K562 (cell line): ENCODE measurements around the gene RPS27. TPM values are rescaled to one million over a fixed set of nuclear protein-coding genes. Genes with fewer than 3 reads are reported as not detected.
A peak's percentile ranks its signal among the peaks of the same experiment; 100 is the strongest.

Experiments
- CEBPZ ChIP-seq: fragments of 150-350 bp; IDR thresholded peaks from 2 replicates; pipeline ENCODE4 v1.6.1; 2014; ENCODE audit warnings: low read depth, mild to moderate bottlenecking, low read length, borderline replicate concordance
- CXXC5 ChIP-seq: fragments of 250-450 bp; sonication (Bioruptor Pico); IDR thresholded peaks from 2 replicates; pipeline ENCODE4 v1.8.0; 2022; ENCODE audit warnings: inconsistent platforms, mild to moderate bottlenecking, moderate library complexity
- ETV5 ChIP-seq: sonication (generic); formaldehyde crosslinking; IDR thresholded peaks from 2 replicates; pipeline ENCODE4 v1.4.0; 2020; ENCODE audit warnings: low read depth, mild to moderate bottlenecking, missing genetic modification reagents
- MAFF ChIP-seq: IDR thresholded peaks from 2 replicates; pipeline ENCODE4 v1.6.1; 2012; ENCODE audit warnings: low read length, improper control_type of control experiment
- MTA2 ChIP-seq: fragments of 450-650 bp; IDR thresholded peaks from 2 replicates; pipeline ENCODE4 v1.6.1; 2016; ENCODE audit warnings: low read depth
- RFX5 ChIP-seq: IDR thresholded peaks from 2 replicates; pipeline ENCODE4 v1.6.1; 2011; ENCODE audit warnings: low read depth, mild to moderate bottlenecking, improper control_type of control experiment, low read length
- SLC30A9 ChIP-seq: fragments of 250-450 bp; sonication (Bioruptor Pico); IDR thresholded peaks from 2 replicates; pipeline ENCODE4 v1.8.0; 2022; ENCODE audit warnings: mild to moderate bottlenecking, moderate library complexity
- SRSF9 ChIP-seq: fragments of 200-400 bp; formaldehyde crosslinking; IDR thresholded peaks from 2 replicates; pipeline ENCODE4 v1.6.1; 2017; ENCODE audit warnings: low read depth, low read length, borderline replicate concordance
- USF1 ChIP-seq: sonication (generic); formaldehyde crosslinking; IDR thresholded peaks from 2 replicates; pipeline ENCODE4 v1.9.0; 2022; ENCODE audit warnings: mild to moderate bottlenecking, missing genetic modification reagents
- ZBTB11 ChIP-seq, 3 experiments: fragments of 200-800 bp in 1 of 3; fragments of 250-450 bp in 1 of 3; fragments of 450-650 bp in 1 of 3; sonication (Bioruptor Pico) in 1 of 3; sonication (Bioruptor generic) in 1 of 3; formaldehyde crosslinking in 1 of 3; IDR thresholded peaks; 2 replicates each; pipeline versions ENCODE4 v1.6.1 to v1.8.0; 2016 to 2022; ENCODE audit warnings: mild to moderate bottlenecking in 2 of 3, missing genetic modification characterization in 2 of 3, missing compliant biosample characterization in 1 of 3, moderate library complexity in 1 of 3
- ZBTB17 ChIP-seq: fragments of 450-650 bp; formaldehyde crosslinking; IDR thresholded peaks from 2 replicates; pipeline ENCODE4 v1.4.0; 2020; ENCODE audit warnings: mild to moderate bottlenecking
- polyA plus RNA-seq, 8 experiments: library from polyadenylated mRNA; depleted of rRNA in 4 of 8; stranded (reverse) in 5 of 8; unstranded in 3 of 8; fragments of >200 nt; fragmentation: Nextera tagmentation in 2 of 8; fragmentation: Illumina TruSeq in 1 of 8; extraction: Ambion mirVana in 2 of 8; extraction: Trizol in 1 of 8; gene quantifications; 2 replicates each; pipeline versions ENCODE4 v1.2.1 to v1.2.3, GENCODE V29; 2011 to 2014; ENCODE audit warnings: inconsistent platforms in 1 of 8, missing spikeins in 1 of 8
- total RNA-seq, 7 experiments: library from RNA; depleted of rRNA in 6 of 7; stranded (reverse); fragments of >200 nt in 6 of 7; fragmentation: Illumina TruSeq in 2 of 7; extraction: Trizol in 2 of 7; gene quantifications; 2 replicates each; pipeline versions ENCODE4 v1.2.1 to v1.2.3, GENCODE V29; 2011 to 2021; ENCODE audit warnings: low replicate concordance in 1 of 7
- TF ChIP-seq, protein P1 (sequence below): sonication (generic); formaldehyde crosslinking; IDR thresholded peaks from 2 replicates; pipeline ENCODE4 v1.8.0; 2022; ENCODE audit warnings: missing genetic modification reagents, mild to moderate bottlenecking, borderline replicate concordance

The RPS27 gene
- total and polyA plus RNA-seq, 9 of the 15 experiments (the other 6 are each of a cell fraction or from before 2014, with no cell fraction given), result 2,091 to 9,377 (median 6,706) TPM

DNA sequence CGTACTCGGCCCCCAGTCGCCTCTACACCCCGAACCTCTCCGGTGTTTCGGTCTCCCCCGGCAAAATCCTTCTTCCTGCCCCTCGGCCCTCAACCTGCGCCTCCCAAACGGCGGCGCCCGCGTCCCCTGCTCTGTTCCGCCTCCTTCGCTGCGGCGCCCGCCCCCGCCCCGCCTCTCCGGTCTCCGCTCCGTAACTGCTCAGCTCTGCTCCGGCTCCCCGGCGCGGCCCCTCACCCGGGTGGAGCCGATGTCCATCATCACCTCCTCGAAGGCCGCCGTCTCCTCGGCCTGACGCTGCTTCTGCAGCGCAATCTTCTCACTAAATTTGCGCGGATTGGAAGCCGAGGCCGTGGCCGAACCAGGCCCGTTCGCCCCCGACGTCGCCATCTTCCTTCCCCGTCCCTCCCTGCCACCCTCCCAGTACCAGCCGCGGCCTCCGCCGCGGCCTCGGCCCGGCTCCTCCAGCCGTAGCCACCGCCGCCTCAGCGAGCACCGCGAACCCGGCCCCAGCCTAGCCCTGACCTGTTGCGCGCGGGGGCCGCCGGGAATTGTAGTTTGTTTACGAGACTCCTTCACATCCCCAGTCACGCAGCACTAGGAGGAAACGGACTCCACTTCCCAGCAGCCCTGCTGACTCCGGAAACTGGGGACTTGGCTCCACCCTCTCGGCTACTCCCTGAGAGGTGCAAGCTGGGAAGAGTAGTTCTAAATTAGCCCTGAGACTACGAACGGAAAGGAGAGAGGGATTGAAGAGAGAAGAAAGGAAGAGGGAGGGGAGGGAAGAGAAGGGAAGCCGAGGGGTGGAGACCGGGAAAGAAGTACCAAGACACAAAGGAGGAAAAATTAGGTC, 32.2 kb upstream of the RPS27 start, which contains the start of gene CRTC2 (continued):
- no peak for TF ChIP-seq USF1 (CRISPR knock-in tag)
- peak; percentile 95 for TF ChIP-seq ETV5 (CRISPR knock-in tag)
- TF ChIP-seq ZBTB17 (CRISPR knock-in tag), result peak; percentile 90
- TF ChIP-seq, protein P1, sequence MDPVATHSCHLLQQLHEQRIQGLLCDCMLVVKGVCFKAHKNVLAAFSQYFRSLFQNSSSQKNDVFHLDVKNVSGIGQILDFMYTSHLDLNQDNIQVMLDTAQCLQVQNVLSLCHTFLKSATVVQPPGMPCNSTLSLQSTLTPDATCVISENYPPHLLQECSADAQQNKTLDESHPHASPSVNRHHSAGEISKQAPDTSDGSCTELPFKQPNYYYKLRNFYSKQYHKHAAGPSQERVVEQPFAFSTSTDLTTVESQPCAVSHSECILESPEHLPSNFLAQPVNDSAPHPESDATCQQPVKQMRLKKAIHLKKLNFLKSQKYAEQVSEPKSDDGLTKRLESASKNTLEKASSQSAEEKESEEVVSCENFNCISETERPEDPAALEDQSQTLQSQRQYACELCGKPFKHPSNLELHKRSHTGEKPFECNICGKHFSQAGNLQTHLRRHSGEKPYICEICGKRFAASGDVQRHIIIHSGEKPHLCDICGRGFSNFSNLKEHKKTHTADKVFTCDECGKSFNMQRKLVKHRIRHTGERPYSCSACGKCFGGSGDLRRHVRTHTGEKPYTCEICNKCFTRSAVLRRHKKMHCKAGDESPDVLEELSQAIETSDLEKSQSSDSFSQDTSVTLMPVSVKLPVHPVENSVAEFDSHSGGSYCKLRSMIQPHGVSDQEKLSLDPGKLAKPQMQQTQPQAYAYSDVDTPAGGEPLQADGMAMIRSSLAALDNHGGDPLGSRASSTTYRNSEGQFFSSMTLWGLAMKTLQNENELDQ (CRISPR knock-in tag), result 0 out of 2 replicates have a peak, but pooled peaks have one; percentile 56
- TF ChIP-seq SLC30A9 (CRISPR knock-in tag), result no peak
- peak in 1 of 3 experiments; percentile 88; a peak in 2 of 6 replicates for TF ChIP-seq ZBTB11 (CRISPR knock-in tag; IDR thresholded peaks at IDR 0.05)
- TF ChIP-seq SRSF9, result no peak
- 0 out of 2 replicates have a peak, but pooled peaks have one; percentile 8 for TF ChIP-seq MAFF
- TF ChIP-seq CEBPZ, result no peak
- TF ChIP-seq MTA2, result no peak
- no peak for TF ChIP-seq RFX5
- TF ChIP-seq CXXC5, result peak; percentile 76
